DMS 273 (cell line): ENCODE results near the gene MAEA.

Experiments used
- DNase-seq: peaks from one replicate; lab custom pipeline; 2025; ENCODE audit not compliant: unreplicated experiment; lab: John Stamatoyannopoulos, UW

The MAEA gene

DNA sequence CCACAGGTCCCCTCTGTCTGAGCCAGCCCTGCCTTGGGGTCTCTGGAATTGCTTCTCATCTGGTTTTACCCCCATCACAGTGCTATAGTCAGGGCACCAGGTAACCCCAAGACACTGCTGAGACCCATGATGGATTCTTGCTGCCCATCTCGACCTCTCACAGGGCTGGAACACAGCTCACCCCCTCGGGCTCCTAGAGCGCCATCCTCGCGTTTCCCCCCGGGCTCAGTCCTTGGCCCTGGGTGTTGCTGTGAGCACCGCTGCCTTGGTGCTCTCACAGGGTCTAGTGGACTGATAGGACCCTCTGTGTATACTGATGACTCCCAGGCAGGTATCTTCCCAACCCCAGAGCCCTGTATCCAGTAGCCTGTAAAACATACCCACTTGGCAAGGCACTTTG is 8.8 kb downstream of the MAEA start:
- DNase-seq = no peak

DNA sequence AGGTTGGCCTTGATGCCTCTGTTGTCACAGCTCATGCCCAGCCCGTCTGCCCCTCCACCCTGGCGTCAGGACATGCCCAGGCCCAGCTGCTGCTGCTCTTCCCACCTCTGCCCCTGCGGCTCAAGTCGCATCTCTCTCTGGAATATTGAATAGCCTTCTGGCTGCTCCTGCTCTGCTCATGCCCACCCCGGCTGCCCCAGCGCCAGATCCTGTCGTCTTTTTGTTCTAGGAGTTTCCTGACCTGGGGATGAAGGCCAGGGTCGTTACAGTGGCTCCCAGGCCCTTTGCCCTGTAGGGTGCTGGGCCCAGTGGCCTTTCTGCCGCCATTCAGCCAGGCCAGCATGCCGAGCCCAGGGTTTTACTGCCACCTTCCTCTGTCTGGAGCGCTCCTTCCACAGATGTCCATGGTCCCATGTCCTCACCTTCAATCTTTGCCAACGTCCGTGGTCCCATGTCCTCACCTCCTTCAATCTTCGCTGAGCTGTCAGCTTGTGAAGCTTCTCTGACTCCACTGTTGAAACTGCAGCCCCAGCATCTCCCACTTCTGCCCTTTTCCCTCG is 9.7 kb downstream of the MAEA start:
- DNase-seq = no peak

DNA sequence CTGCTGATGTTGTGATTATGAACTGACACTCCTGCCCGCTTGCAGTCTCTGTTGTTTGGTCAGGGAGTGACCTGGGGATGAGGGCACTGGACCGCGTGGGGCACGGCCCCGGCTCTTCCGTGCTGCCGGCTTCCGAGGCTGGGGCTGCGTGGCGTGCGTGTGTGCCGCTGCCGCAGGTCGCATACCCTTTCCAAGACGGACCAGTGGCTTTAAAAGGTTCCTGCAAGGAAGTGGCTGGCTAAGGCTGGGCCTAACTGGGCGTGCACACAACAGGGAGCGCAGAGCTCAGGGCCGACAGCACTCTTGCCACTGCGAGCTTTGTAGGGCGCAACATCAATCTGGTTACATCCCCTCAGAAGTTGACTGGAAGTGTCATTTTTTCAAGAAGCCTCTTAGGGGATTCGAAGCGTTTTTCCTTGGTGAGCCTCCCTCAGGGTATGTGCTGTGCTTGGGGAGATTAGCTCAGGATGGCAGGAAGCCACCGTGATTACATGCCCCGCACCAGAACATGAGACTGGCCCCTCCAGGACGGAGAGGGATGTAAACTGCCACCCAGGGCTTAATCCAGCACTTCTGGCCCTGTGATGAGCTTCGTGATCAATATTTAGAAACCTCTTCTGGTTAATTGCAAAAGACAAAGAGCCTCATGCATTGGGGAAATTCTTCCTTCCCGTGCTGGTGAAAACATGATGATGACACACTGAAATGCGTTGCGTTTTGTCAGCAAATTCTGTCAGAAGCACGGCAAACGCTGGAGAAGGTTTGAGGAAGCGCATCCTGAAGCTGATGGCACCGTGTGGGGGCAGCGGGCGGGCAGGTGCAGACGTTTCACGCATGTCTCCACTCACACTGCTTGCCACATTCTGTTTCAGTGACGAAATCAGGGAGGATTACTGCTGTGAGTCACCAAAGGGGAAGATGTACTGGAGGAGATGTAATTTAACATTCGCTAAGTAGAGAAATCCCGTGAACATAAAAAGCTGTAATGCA is 11.1 kb downstream of the MAEA start:
- no peak for DNase-seq

DNA sequence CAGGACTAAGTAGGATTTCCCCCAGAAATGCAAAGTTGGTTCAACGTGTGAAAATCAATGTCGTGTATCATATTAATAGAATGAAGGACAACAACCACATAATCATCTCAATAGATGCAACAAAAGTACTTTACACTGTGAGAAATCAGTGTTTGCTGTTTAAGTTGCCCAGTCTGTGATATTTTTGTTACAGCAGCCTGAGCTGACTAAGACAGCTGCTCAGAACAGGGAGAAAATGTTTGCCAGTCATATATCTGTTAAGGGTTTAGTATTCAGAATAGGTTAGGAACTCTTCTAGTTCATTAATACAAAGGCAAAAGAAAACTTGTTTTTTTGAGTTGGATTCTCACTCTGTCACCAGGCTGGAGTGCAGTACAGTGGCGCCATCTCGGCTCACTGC is 12.5 kb downstream of the MAEA start:
- DNase-seq = no peak

DNA sequence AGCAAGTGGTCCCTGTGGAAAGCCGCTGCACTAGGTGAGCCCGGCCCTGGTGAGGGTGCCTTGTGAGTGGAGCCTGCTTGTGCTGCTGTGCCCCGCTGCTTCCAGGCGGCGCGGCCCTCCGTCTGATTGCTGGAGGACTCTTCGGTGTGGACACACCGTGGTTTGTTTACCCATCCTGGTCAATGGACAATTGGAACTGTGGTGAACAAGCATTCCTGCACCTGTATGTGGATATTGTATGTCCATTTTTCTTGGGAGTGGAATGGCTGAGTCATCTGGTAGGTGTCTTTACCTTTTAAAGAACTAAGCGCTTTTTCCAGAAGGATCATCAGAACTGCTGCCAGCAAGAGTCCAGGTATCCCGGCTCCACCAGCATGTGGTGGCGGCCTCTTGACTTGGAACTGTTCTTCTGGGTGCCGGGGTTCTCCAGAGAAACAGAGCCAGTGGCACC is 15.6 kb downstream of the MAEA start:
- no peak for DNase-seq

- no peak for DNase-seq
Measured at GRCh38 chr4:1305781-1306455, 16.2 kb downstream of the MAEA start.

DNA sequence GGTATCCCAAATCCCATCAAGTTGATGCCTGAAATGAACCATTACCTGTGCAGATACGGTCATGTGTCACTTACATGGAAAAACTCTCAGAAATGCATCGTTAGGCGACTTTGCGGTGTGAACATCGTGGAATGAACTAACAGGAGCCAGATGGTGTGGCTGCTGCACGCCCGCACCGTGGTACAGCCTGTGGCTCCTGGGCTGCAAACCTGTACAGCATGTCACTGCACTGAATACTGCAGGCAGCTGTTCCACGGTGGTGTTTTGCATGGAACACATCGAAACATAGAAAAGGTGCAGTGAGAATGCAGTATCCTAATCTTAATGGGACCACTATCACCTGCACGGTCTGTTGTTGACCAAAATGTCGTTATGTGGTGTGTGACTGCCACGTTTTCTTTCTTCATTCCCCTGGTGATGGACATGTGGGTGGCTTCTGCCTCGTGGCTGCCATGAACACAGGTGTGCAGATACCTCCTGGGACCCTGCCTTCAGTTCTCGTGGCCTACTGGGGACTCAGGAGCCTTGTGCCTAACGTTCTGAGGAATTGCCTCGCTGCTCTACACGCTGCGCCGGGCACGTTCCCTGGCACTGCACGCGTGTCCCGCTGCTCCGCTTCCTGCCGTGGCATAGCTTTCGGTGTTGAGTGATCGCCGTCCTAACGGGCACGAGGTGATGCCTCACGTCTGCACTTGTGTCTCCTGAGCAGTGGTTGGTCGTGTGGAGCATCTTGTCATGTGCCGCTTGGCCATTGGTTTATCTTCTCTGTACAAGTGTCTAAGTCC is 18.5 kb downstream of the MAEA start:
- DNase-seq = no peak

- no peak for DNase-seq
Measured at GRCh38 chr4:1309261-1310010, 19.7 kb downstream of the MAEA start.

DNA sequence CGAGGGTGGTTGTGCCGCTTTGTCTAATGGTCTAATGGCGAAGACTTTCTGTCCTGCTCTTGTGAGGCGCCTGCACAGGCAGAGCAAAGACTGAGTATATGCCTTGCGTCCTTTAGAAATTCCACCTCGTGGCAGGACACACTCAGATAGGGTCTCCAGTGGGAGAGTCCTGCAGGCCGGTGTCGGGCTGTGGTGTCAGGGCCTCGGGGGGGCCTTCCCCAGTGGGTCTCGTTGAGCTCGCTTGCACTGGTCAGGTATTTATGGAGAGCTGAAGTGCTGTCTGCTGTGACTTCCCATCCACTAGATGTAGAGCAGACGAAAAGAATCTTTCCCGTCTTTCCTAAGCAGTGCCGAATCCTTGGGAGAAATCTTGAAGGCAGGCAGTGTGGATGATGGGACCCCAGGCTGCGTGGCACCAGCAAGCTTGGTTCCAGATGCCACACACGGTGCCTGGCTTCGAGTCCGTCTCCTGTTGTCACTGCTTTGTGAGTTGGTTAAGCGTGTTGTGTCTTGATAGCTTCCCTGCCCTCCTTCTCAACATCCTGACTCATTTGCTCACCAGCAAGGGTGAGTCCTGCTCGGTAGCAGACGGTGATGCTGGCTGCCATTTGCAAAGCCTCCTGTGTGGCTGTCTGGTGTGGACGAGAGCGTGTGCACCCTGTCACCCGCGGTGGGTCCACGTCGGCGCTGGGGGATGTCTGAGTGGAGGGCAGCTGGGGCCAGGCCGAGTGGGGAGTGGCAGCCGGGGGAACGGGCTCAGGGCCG is 20.5 kb downstream of the MAEA start:
- no peak for DNase-seq

DNA sequence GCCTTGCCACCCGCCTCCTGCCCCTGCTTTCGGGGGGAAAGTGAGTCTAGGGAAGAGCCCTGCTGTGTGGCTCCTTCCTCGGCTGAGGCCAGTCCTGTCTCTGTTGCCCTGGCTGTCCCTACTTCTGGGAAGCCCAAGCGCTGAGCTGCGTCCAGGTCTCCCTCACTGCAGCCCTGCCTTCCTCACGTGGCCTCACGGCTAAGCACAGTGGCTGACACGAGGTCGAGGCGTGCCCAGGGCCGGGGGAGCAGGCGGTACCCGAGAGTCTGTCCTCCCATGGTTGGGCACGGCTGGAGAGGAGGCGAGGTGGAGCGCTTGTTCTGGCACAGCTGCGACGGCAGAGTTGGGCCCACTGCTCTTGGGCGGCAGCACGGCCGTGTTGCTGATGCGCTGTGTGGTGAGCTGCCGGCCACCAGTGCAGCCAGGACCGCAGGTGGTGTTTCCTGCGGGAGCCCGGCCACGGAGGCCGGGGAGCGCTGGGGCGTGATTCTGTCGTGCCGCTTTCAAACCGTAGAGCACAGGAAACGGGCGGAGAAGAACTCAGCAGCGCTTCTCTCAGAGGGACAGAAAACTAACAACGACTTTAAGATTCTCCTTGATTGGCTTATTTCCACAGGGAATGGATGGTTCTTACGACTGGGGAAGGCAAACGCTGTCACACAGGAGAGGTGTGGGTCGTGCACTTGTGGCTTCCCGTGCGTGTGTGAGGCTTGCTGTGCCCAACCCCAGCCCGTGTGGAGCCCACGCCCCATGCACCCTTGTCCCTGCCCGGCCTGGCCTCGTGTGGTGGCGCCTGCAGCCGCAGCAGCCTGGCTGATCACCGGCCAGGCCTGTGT is 21.3 kb downstream of the MAEA start:
- DNase-seq = no peak

DNA sequence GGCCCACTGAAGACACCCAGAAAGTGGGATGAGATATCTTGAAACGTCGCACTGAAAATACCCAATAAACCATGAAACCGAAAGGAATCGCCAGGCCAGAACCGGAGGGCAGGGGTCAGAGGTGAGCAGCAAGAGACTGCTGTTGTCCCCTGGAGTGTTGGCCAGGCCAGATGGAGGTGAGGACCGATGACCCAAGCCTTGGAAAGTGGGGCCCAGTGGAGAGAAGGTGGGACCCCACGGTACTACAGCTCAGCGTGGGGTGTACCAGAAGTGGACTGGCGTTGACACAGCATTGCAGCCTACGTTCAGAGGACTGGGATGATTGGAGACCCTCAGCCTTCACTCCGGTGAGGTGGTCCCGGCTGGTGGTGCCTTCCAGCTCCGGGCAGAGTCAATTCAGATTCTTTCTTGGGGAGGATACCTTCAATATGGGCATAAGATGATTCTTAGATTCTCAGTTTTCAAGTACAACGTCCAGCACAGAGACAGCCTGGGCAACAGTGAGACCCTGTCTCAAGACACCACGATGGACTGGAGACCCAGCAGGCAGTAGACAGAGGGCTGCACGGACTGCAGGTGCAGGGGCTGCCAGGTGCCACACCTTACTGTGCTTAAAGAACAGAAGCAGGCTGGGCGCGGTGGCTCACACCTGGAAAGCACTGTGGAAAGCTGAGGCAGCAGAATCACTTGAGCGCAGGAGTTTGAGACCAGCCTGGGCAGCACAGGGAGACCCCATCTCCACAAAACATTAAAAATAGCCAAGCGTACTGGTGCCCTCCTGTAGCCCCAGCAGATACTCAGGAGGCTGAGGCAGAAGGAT is 23.3 kb downstream of the MAEA start:
- DNase-seq = no peak

- no peak for DNase-seq
Measured at GRCh38 chr4:1315306-1315705, 25.6 kb downstream of the MAEA start.

DNA sequence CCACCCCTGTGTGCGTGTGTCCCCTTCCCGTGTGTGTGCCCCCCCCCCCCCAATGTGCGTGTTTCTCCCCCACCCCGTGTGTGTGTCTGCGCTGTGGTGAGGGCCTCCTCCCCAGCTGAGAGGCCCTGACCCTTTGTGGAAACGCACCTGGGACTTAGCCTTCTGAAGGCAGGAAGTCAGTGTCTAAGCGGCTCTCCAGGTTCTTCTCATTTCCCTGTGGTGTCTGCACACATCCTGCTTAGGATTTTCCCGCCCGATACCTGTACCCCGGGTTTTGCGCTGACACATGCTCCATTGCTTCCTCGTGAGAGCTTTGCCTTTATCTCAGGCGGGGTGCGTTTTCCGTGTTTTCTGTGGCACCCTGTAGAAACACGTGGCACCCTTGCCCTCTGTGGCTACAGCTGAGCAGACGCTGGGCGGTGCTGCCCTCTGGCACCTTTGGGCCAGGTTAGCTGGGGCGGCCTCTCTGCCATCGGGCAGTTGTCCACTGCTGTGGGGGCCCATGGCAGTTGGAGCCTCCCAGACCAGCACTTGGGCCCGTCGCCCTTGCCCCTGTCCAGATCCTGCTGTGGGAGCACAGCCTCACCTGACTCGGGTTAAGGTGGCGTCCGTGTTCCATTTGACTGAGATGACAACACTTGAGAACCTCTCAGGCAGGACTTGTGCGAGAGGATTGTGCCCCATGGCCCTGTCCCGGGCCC is 26.3 kb downstream of the MAEA start:
- no peak for DNase-seq

DNA sequence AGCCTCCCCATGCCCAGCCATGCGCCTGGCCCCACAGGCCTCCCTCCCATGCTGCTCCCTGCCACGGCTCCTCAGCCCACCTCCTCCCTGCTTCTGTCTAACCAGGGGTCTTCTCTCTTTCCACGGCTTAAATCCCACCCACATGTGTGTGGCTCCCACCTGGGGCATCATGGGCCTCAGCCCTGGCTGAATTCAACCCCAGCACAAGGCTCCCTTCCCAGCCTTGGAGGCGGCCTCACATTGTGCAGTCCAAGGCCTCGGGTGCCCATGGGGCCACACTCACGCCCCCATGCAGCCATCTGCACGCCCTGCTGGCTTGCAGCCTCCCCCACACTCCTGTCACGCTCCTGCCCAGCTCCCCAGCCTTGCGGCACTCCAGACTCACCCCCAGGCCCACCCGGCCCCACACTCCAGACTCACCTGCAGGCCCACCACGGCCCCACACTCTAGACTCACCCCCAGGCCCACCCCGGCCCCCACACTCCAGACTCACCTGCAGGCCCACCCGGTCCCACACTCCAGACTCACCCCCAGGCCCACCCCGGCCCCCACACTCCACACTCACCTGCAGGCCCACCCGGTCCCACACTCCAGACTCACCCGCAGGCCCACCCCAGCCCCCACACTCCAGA is 27.0 kb downstream of the MAEA start:
- DNase-seq = no peak

- no peak for DNase-seq
Measured at GRCh38 chr4:1317177-1318045, 27.7 kb downstream of the MAEA start.

GRCh38 chr4:1318046-1318375 is 28.3 kb downstream of the MAEA start:
- no peak for DNase-seq
